GM18498 (cell line): ENCODE results near the gene MTOR.
"Not testable (repeated sequence)": the region's sequence is repeated elsewhere in the genome, so short reads cannot be mapped to it uniquely, and the experiment has no call there.

Experiments used
- ATAC-seq: cut with Tn5 transposase; IDR thresholded peaks from one replicate; pipeline ENCODE4 v1.9.1; 2021; ENCODE audit warnings: mild to moderate bottlenecking, moderate library complexity; ENCODE audit not compliant: unreplicated experiment

Gene MTOR

GRCh38 chr1:11067716-11068599, 194.4 kb downstream of the MTOR start:
- no peak for ATAC-seq

GRCh38 chr1:11065796-11066195, 196.6 kb downstream of the MTOR start:
- no peak for ATAC-seq

GRCh38 chr1:11064942-11065341, 197.4 kb downstream of the MTOR start:
- ATAC-seq, result no peak

GRCh38 chr1:11063937-11064537, 198.3 kb downstream of the MTOR start:
- not testable (repeated sequence) for ATAC-seq

GRCh38 chr1:11062965-11063401, 199.4 kb downstream of the MTOR start:
- ATAC-seq, result peak; percentile 25

- ATAC-seq, result no peak
Observed at GRCh38 chr1:11061652-11062365, 200.5 kb downstream of the MTOR start.

GRCh38 chr1:11059968-11060830, 202.2 kb downstream of the MTOR start, which contains the start of gene SRM:
TSS of gene SRM (minus strand) at chr1:11060018. CDS start at chr1:11059943, 75 bp downstream.
- peak; percentile 92 for ATAC-seq

- ATAC-seq, result peak; percentile 19
Observed at GRCh38 chr1:11059155-11059967, 203.0 kb downstream of the MTOR start.

- ATAC-seq, result no peak
Observed at GRCh38 chr1:11058595-11059154, 203.7 kb downstream of the MTOR start.

GRCh38 chr1:11058026-11058425, 204.3 kb downstream of the MTOR start:
- no peak for ATAC-seq

- ATAC-seq, result no peak
Observed at GRCh38 chr1:11057477-11057876, 204.9 kb downstream of the MTOR start.
